Stimulated activated CD8-positive, alpha-beta memory T cell treated with anti-CD3 and anti-CD28 coated beads, Interleukin-7, amount 100 ng/mL, for 48 hours (primary cell): ENCODE data around the gene CROCC2.

Experiments
- DNase-seq, 2 donors: peaks; one replicate each; pipeline ENCODE4 v3.0.0-alpha.2; 2020; ENCODE audit warnings: low read depth in 1 of 2; ENCODE audit errors: extremely low read depth in 1 of 2

CROCC2 gene

GRCh38 chr2:241033336-241033987 is 127.3 kb downstream of the CROCC2 start:
- DNase-seq = no peak

- DNase-seq = no peak
These were observed 127.9 kb downstream of the CROCC2 start for GRCh38 chr2:241033994-241034393.

DNA sequence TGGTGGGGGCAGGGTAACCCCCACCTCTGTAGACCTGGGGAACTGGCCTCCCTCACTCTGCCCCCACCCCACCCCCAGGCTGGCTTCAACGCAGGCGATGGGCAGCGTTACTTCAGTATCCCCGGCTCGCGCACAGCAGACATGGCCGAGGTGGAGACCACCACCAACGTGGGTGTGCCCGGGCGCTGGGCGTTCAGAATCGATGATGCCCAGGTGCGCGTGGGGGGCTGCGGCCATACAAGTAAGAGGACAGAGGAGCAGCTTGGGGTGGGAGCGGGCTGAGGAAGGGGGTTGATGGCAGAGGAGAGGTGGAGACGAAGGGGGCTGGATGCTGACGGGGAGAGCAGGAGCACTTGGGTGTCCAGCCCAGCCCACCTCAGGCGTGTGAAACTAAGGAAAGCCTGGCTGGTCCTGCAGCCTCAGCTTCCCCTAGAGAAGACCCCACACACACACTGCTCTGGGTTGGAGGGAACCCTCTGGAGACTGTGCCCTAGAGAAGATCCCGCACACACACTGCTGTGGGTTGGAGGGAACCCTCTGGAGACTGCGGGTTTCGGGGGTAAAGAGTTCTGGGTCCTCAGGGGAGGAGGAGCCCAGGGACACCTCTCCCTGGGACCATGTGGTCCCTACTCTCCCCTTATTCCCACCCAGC is 128.5 kb downstream of the CROCC2 start:
- no peak for DNase-seq

- no peak for DNase-seq
These were observed 129.1 kb downstream of the CROCC2 start for GRCh38 chr2:241035142-241035817.

GRCh38 chr2:241035818-241036396 is 129.8 kb downstream of the CROCC2 start:
- DNase-seq = no peak

- DNase-seq = peak; percentile 33 to 35
These were observed 130.3 kb downstream of the CROCC2 start for GRCh38 chr2:241036397-241036963.

- DNase-seq = no peak
These were observed 130.9 kb downstream of the CROCC2 start for GRCh38 chr2:241036964-241037421.

DNA sequence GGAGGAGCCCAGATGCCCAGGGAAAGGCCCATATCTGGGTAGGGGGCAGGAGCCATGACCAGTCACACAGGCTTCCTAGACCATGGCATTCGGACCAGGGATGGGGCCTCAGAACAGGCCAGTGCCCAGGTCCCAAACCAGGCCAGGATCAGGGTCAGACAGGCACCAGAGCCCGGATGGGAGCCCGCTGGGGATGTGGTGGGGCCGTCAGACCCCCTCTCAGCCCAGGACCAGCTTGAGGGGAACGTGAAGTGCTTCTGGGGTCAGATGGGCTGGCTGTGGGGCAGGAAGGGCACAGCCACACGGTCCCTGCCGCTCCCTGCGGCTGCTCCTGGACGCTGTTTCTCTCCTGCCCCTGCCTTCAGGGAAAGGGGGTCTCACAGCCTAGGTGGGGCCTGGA is 131.4 kb downstream of the CROCC2 start:
- no peak for DNase-seq

DNA sequence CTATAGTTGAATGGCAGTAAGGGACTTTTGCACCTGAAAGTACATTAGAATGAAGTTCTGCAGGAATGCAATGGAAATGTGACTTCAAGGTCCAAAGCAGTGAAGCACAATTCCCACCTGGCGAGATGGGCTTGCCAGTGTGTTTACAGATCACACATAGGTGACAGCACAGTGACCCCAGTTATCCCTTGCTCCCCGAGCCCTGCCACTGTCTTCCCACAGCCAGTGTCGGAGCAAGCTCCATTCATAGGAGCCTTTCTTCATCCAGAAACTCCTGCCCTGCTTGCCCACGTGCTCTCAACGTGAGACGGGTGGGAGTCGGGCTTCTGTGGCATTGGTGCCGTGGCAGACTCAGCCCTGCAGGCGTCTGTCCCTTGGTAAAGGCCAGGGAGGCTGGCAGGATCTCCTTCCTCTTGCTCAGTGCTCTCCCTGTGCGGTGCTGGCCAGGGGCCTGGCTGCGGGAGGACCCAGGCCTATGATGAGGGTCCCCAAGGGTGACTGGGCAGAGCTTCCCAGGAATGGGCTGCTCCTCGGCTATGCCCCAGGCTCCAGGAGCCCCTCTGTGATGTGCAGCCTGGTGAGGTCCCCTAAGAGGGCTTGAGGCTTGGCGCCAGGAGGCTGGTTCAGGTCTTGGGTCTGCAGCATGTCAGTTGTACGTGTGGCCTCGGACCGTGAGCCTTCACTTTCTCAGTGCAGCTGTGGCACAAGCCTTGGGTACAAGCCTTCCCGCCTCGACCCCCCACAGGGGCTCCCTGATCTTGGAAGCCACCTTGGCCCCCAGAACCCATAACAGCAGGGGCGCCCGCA is 132.4 kb downstream of the CROCC2 start:
- no peak for DNase-seq

- DNase-seq = no peak
These were observed 133.3 kb downstream of the CROCC2 start for GRCh38 chr2:241039416-241039815.

GRCh38 chr2:241040081-241040803 is 134.1 kb downstream of the CROCC2 start:
- no peak for DNase-seq

DNA sequence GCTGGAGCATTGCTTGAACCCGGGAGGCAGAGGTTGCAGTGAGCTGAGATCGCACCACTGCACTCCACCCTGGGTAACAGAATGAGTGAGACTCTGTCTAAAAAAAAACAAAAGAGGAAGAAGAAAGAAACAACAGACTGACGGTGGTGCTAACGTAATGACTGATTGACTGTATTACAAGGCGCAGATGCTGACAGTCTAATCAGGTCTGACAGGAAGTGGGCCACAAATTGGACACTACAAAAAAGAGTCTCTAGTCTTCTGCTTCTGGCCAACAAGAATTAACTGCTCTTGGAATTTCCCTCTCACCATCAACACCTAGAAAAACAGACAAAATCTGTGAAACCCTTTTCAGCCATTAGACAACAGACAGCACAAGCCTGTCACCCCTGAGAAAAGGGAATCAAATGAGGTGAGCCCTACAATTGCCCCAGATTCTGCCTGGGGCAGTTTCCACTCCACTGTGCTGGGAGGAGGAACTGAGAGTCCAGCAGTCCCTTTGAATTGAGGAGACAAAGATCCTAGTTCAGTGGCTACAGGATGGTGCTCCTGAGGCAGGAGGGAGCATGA is 135.5 kb downstream of the CROCC2 start:
- no peak for DNase-seq
